ENCODE results near the gene TGM1. TPM values are rescaled to one million over a fixed set of nuclear protein-coding genes. Genes with fewer than 3 reads are reported as not detected.

Gene TGM1
- total RNA-seq, 2 donors from 2014 or later: 0.40 to 3.9 TPM

Other genes starting within 250 kb of the TGM1 start
- gene CARMIL3, start 211.2 kb downstream of the TGM1 start, total RNA-seq: 1 to 10 TPM in 1 of 2 donors, under 1 TPM in 1; 0.29 to 2.1 TPM
- gene CPNE6, start 191.6 kb downstream of the TGM1 start, total RNA-seq: under 1 TPM in 1 of 2 donors, not detected in 1; 0.45 TPM
- 100 to 1,000 TPM; 133 to 173 TPM for gene PCK2, start 168.9 kb downstream of the TGM1 start, total RNA-seq
- gene DCAF11, start 148.4 kb downstream of the TGM1 start, total RNA-seq: 100 to 1,000 TPM in 1 of 2 donors, 10 to 100 TPM in 1; 89.2 to 106 TPM
- gene NRL, start 148.2 kb downstream of the TGM1 start, total RNA-seq: 1 to 10 TPM in 1 of 2 donors, under 1 TPM in 1; 0.88 to 2.7 TPM
- 1 to 10 TPM in 1 of 2 donors, under 1 TPM in 1; 0.85 to 1.5 TPM for gene FITM1, start 132.5 kb downstream of the TGM1 start, total RNA-seq
- gene PSME1, start 127.0 kb downstream of the TGM1 start, total RNA-seq: 100 to 1,000 TPM; 199 to 235 TPM
- 10 to 100 TPM; 21.1 to 49.6 TPM for gene EMC9, start 121.6 kb downstream of the TGM1 start, total RNA-seq
- 100 to 1,000 TPM; 151 to 320 TPM for gene PSME2, start 116.6 kb downstream of the TGM1 start, total RNA-seq
- 10 to 100 TPM; 36.1 to 70.4 TPM for gene RNF31, start 115.7 kb downstream of the TGM1 start, total RNA-seq
- gene IRF9, start 101.9 kb downstream of the TGM1 start, total RNA-seq: 10 to 100 TPM; 54.4 to 57.5 TPM
- 1 to 10 TPM; 5.1 TPM for gene REC8, start 91.1 kb downstream of the TGM1 start, total RNA-seq
- gene IPO4, start 74.4 kb downstream of the TGM1 start, total RNA-seq: 10 to 100 TPM; 19.3 to 78.2 TPM
- 10 to 100 TPM; 58.8 to 65.6 TPM for gene TM9SF1, start 67.7 kb downstream of the TGM1 start, total RNA-seq
- under 1 TPM; 0.19 to 0.49 TPM for gene TSSK4, start 57.5 kb downstream of the TGM1 start, total RNA-seq
- gene CHMP4A, start 49.7 kb downstream of the TGM1 start, total RNA-seq: 10 to 100 TPM; 47.8 to 48.0 TPM
- 10 to 100 TPM in 1 of 2 donors, 1 to 10 TPM in 1; 8.2 to 10.9 TPM for gene MDP1, start 47.1 kb downstream of the TGM1 start, total RNA-seq
- gene NEDD8, start 30.8 kb downstream of the TGM1 start, total RNA-seq: 100 to 1,000 TPM; 126 to 150 TPM
- gene GMPR2, start 30.2 kb downstream of the TGM1 start, total RNA-seq: 10 to 100 TPM; 57.9 to 68.1 TPM
- 10 to 100 TPM; 45.5 to 45.7 TPM for gene TINF2, start 20.6 kb downstream of the TGM1 start, total RNA-seq
- 10 to 100 TPM; 37.3 to 38.3 TPM for gene RABGGTA, start 8.4 kb upstream of the TGM1 start, total RNA-seq
- gene DHRS1, start 36.6 kb upstream of the TGM1 start, total RNA-seq: 10 to 100 TPM; 38.0 to 42.4 TPM
- gene NOP9, start 36.7 kb upstream of the TGM1 start, total RNA-seq: 10 to 100 TPM; 23.8 to 49.8 TPM
- 10 to 100 TPM in 1 of 2 donors, 1 to 10 TPM in 1; 7.7 to 12.9 TPM for gene CIDEB, start 44.8 kb upstream of the TGM1 start, total RNA-seq
- gene LTB4R2, start 47.0 kb upstream of the TGM1 start, total RNA-seq: 1 to 10 TPM; 2.7 to 7.8 TPM
- 1 to 10 TPM; 1.5 to 4.0 TPM for gene LTB4R, start 48.3 kb upstream of the TGM1 start, total RNA-seq
- gene ADCY4, start 71.9 kb upstream of the TGM1 start, total RNA-seq: 10 to 100 TPM in 1 of 2 donors, 1 to 10 TPM in 1; 6.7 to 10.2 TPM
- 10 to 100 TPM; 30.1 to 38.2 TPM for gene RIPK3, start 76.8 kb upstream of the TGM1 start, total RNA-seq
- gene NFATC4, start 105.0 kb upstream of the TGM1 start, total RNA-seq: 10 to 100 TPM; 11.2 to 24.0 TPM
- 10 to 100 TPM; 13.0 to 26.7 TPM for gene NYNRIN, start 135.8 kb upstream of the TGM1 start, total RNA-seq
- 1 to 10 TPM; 1.8 to 2.0 TPM for gene CBLN3, start 166.5 kb upstream of the TGM1 start, total RNA-seq
- gene KHNYN, start 166.8 kb upstream of the TGM1 start, total RNA-seq: 10 to 100 TPM; 82.6 to 90.4 TPM
- gene SDR39U1, start 179.6 kb upstream of the TGM1 start, total RNA-seq: 10 to 100 TPM; 32.5 to 40.9 TPM
- 1 to 10 TPM; 1.3 TPM for gene CMA1, start 245.1 kb upstream of the TGM1 start, total RNA-seq